ENCODE data around the gene HINFP.

DNA sequence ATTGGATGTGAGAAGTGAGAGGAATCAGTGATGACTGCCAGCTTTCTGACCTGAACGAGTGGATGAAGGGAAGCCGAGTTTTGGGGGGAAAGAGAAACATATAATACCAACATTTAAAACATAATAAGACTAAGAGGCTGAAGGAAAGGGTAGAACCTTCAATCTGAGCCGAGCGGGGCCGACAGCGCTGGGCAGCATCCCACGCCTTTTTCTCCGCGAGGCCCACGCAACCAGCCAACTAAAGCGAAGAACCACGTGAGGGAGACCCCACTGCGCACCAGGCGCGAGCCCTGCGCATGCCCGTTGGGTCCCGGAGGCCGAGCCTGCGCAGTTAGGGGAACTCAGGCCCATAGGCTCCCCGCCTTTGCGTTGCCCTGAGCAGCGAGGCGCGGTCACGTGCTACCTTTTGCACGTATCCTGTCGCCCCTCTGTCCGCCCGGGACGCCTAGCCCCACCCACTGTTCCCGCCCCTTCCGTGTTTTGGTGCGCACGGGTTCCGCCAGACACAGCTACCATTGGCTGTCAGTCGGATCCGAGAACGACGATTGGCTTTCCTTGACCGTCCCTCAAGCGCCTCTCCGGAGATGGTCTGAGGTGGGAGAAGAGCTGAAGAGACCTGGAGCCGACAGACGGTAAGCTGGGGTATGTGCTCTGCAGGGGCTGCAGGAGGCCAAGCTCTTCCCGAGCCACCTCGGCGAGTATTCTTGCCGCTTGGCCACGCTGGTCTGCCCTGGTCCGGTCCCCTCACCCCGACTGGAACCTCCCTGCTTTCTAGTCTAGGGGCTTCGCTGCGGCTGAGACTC is at the start of gene HINFP:
- TF ChIP-seq, protein P1, sequence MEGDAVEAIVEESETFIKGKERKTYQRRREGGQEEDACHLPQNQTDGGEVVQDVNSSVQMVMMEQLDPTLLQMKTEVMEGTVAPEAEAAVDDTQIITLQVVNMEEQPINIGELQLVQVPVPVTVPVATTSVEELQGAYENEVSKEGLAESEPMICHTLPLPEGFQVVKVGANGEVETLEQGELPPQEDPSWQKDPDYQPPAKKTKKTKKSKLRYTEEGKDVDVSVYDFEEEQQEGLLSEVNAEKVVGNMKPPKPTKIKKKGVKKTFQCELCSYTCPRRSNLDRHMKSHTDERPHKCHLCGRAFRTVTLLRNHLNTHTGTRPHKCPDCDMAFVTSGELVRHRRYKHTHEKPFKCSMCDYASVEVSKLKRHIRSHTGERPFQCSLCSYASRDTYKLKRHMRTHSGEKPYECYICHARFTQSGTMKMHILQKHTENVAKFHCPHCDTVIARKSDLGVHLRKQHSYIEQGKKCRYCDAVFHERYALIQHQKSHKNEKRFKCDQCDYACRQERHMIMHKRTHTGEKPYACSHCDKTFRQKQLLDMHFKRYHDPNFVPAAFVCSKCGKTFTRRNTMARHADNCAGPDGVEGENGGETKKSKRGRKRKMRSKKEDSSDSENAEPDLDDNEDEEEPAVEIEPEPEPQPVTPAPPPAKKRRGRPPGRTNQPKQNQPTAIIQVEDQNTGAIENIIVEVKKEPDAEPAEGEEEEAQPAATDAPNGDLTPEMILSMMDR (IDR thresholded peaks at IDR 0.05): no peak
- TF ChIP-seq POLR2A (IDR thresholded peaks at IDR 0.05): peak; percentile 39

Data from right lobe of liver (tissue), 4 donors.